Measurements from ENCODE around the gene TRIM71. TPM values are rescaled to one million over a fixed set of nuclear protein-coding genes. Genes with fewer than 3 reads are reported as not detected.
A peak's percentile ranks its signal among the peaks of the same experiment; 100 is the strongest.
"Not testable (repeated sequence)": the region's sequence is repeated elsewhere in the genome, so short reads cannot be mapped to it uniquely, and the experiment has no call there.

The TRIM71 gene
- total RNA-seq, result not detected

DNA sequence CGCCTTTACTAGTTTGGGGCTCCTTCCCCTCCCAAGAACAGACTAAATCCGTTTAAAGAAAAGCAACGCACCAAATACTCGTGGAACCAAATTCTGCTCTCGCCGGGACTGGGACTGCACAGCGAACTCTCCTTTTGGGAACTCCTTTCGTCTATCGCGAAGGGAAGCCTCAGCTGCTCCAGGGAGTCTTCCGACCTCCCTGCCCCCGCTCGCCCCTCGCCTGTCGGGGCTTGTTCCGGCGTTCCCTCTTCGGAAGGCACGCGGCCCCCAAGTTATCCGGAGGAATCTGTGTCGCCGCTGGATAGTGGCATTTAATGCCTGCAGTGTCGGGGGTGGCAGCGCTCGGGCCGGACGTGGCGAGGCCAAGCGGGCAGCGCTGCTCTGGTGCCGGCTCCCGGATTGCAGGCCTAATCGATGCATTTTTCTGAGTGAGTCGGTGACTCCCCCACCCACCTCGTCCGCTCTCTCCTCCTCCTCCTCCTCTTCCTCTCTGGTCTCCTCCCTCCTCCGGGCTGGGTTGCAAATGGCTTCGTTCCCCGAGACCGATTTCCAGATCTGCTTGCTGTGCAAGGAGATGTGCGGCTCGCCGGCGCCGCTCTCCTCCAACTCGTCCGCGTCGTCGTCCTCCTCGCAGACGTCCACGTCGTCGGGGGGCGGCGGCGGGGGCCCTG lies at the start of gene TRIM71:
Gene TRIM71 (plus strand): TSS at position 440 of the 671 bp plus-strand sequence. CDS start 84 bp downstream, at position 524.
- ATAC-seq, result peak; percentile 31
- H3K36me3 Mint-ChIP-seq (ENCODE audit: low read depth), result peaks cover 2% of the 10 kb centered on the region
- H3K27ac Mint-ChIP-seq, result no peak within 1 kb of the TSS
- no peaks in the 10 kb centered on the region for H3K9me3 Mint-ChIP-seq (ENCODE audit: insufficient read depth)
- H3K4me3 Mint-ChIP-seq, result peak within 1 kb of the TSS; percentile 64
- DNase-seq, result peak; percentile 24
- peaks cover 57% of the 10 kb centered on the region for H3K27me3 Mint-ChIP-seq (ENCODE audit: low read depth)
- ChIA-PET CTCF (no interaction called here), POLR2A (no interaction called here)
- peaks cover 28% of the 10 kb centered on the region for H3K4me1 Mint-ChIP-seq (ENCODE audit: low read depth)

GRCh38 chr3:32778389-32778788 lies 39.4 kb upstream of the TRIM71 start:
- Mint-ChIP-seq H3K9me3 (ENCODE audit: insufficient read depth) (no peaks in the 10 kb centered on the region), H3K27me3 (ENCODE audit: low read depth) (peaks cover 4% of the 10 kb centered on the region), H3K4me1 (ENCODE audit: low read depth) (peaks cover 8% of the 10 kb centered on the region), H3K27ac (no peak overlapping the region), H3K4me3 (no peak overlapping the region), H3K36me3 (ENCODE audit: low read depth) (peaks cover 8% of the 10 kb centered on the region)
- ATAC-seq, result no peak
- DNase-seq, result no peak
- ChIA-PET POLR2A (interaction anchor here (0.5 kb wide), 1 partner anchor 60 kb away, joined by 4 read pairs; no protein-coding TSS in a partner anchor), CTCF (interaction anchor here (0.9 kb wide), 1 partner anchor 20 kb away, joined by 3 read pairs; no protein-coding TSS in a partner anchor)

DNA sequence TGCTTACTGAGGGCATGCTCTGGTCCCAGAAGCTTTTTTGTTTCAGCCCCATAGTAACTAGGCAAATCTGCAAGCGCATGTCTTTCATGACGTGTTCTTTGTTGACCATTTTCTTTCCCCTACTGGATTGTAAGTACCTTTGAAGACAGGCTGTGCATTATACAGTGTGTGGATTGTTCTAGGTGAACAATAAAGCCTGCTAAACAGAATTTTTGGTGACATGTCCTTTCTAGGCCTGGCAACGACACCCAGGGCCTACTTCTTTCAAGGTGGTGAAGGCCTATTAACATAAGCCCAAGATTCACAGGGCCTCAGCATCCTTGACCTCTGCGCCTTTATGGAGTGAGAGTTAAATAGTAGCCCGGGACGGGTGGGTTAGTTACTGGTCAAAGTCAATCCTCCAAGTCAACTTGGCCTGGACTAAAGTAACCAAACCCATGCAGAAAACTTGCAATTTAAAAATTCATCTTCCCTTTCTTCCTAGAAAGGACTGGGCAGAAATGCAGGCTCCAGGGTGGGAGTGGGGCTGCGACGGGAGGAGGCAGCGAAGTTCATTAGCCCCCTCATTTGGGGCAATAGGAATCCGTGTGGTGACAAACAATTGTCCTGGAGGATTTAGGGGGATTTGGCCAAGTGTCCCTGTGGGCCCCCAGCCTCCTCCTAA lies 37.6 kb upstream of the TRIM71 start:
- H3K4me3 Mint-ChIP-seq, result peak overlapping the region; percentile 83
- no peak for ATAC-seq
- peaks cover 4% of the 10 kb centered on the region for H3K36me3 Mint-ChIP-seq (ENCODE audit: low read depth)
- ChIA-PET CTCF (interaction anchor here (0.6 to 3.2 kb wide), 9 partner anchors 7 to 351 kb away, joined by 3 to 16 read pairs (median 3); no protein-coding TSS in a partner anchor), POLR2A (no interaction called here)
- DNase-seq, result no peak
- peaks cover 8% of the 10 kb centered on the region for H3K4me1 Mint-ChIP-seq (ENCODE audit: low read depth)
- no peak overlapping the region for H3K27ac Mint-ChIP-seq
- peaks cover 4% of the 10 kb centered on the region for H3K27me3 Mint-ChIP-seq (ENCODE audit: low read depth)
- H3K9me3 Mint-ChIP-seq (ENCODE audit: insufficient read depth), result no peaks in the 10 kb centered on the region

DNA sequence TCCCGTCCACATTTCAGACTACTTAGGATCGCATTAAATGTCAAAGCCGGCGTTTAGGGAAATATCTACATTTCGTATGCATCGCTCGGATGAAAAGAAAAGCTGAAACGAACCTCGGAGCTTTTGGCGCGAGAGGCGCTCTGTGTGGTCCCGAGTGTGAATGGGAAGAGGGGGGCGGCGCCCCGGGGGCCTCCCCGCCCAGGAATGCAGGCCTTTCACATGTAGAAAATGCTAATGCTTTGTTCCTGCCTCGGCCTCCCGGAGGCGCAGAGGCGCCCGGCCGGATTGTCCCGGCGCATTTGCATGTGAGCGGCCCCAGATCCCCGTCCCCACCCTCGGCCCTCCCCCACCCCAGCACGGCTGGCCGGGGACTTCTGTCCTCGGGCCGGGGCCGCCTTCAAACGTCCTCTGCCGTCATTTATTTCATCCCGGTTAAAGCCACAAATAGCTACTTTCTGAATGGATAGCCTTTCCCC lies 37.0 kb upstream of the TRIM71 start:
- POLR2A ChIA-PET, result no interaction called here

GRCh38 chr3:32781211-32781968 lies 36.4 kb upstream of the TRIM71 start:
- peak overlapping the region; percentile 64 for H3K27ac Mint-ChIP-seq
- CTCF ChIA-PET, result interaction anchor here (0.6 to 3.2 kb wide), 9 partner anchors 8 to 350 kb away, joined by 3 to 16 read pairs (median 3); no protein-coding TSS in a partner anchor
- peaks cover 4% of the 10 kb centered on the region for H3K27me3 Mint-ChIP-seq (ENCODE audit: low read depth)

More for the DNA sequence above, 37.0 kb upstream of the TRIM71 start:
- DNase-seq (peak; percentile 23), ATAC-seq (peak; percentile 27)
- Mint-ChIP-seq H3K4me3 (peak overlapping the region; percentile 83), H3K4me1 (ENCODE audit: low read depth) (peaks cover 8% of the 10 kb centered on the region), H3K27ac (peak overlapping the region; percentile 64), H3K27me3 (ENCODE audit: low read depth) (peaks cover 4% of the 10 kb centered on the region), H3K36me3 (ENCODE audit: low read depth) (peaks cover 4% of the 10 kb centered on the region), H3K9me3 (ENCODE audit: insufficient read depth) (no peaks in the 10 kb centered on the region)
- CTCF ChIA-PET, result interaction anchor here (0.6 to 3.2 kb wide), 8 partner anchors 8 to 351 kb away, joined by 3 to 16 read pairs (median 3); no protein-coding TSS in a partner anchor

GRCh38 chr3:32781969-32782270 lies 35.9 kb upstream of the TRIM71 start:
- H3K9me3 Mint-ChIP-seq (ENCODE audit: insufficient read depth); ATAC-seq; POLR2A ChIA-PET; DNase-seq; H3K27me3 Mint-ChIP-seq (ENCODE audit: low read depth); H3K27ac Mint-ChIP-seq; H3K4me1 Mint-ChIP-seq (ENCODE audit: low read depth); H3K36me3 Mint-ChIP-seq (ENCODE audit: low read depth): not testable (repeated sequence)
- CTCF ChIA-PET, result interaction anchor here (1.1 to 3.2 kb wide), 2 partner anchors 12 to 29 kb away, joined by 3 to 16 read pairs; no protein-coding TSS in a partner anchor
- peak overlapping the region; percentile 15 for H3K4me3 Mint-ChIP-seq

More at GRCh38 chr3:32781211-32781968, 36.4 kb upstream of the TRIM71 start:
- Mint-ChIP-seq H3K4me1 (ENCODE audit: low read depth) (peaks cover 8% of the 10 kb centered on the region), H3K36me3 (ENCODE audit: low read depth) (peaks cover 2% of the 10 kb centered on the region), H3K4me3 (peak overlapping the region; percentile 83), H3K9me3 (ENCODE audit: insufficient read depth) (no peaks in the 10 kb centered on the region)
- DNase-seq (peak; percentile 79), ATAC-seq (peak; percentile 92)
- POLR2A ChIA-PET, result no interaction called here

DNA sequence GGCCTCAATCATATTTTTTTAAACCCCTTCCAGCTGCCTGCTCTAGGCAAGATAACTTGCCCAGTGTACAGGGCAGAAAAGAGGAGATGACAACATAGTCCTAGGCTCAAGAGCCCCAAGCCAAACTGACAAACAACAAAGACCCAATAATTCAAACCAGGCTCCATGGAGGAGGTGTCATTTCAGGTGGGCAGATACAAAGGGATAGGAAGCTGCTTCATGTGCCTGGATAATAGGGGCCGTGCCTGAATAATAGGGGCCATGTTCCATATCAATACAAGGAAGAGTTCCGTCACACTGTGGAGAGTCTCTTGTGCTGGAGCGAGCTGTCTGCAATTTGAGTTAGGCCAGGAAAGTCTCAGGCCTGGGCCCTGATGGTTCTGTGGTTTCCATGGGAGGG lies 35.4 kb upstream of the TRIM71 start:
- Mint-ChIP-seq H3K36me3 (ENCODE audit: low read depth) (no peaks in the 10 kb centered on the region), H3K4me1 (ENCODE audit: low read depth) (peaks cover 8% of the 10 kb centered on the region), H3K27ac (no peak overlapping the region), H3K27me3 (ENCODE audit: low read depth) (peaks cover 4% of the 10 kb centered on the region), H3K4me3 (no peak overlapping the region), H3K9me3 (ENCODE audit: insufficient read depth) (no peaks in the 10 kb centered on the region)
- no peak for ATAC-seq
- ChIA-PET CTCF (interaction anchor here (1.1 to 3.2 kb wide), 2 partner anchors 12 to 29 kb away, joined by 3 to 16 read pairs; no protein-coding TSS in a partner anchor), POLR2A (interaction anchor here (0.6 kb wide), 1 partner anchor 10 kb away, joined by 3 read pairs; no protein-coding TSS in a partner anchor)
- no peak for DNase-seq

GRCh38 chr3:32791833-32792232 lies 26.0 kb upstream of the TRIM71 start:
- H3K27ac Mint-ChIP-seq, result no peak overlapping the region
- no peak for DNase-seq
- POLR2A ChIA-PET, result no interaction called here
- CTCF ChIA-PET, result no interaction called here
- no peak overlapping the region for H3K4me3 Mint-ChIP-seq
- no peaks in the 10 kb centered on the region for H3K9me3 Mint-ChIP-seq (ENCODE audit: insufficient read depth)
- no peaks in the 10 kb centered on the region for H3K4me1 Mint-ChIP-seq (ENCODE audit: low read depth)
- no peaks in the 10 kb centered on the region for H3K36me3 Mint-ChIP-seq (ENCODE audit: low read depth)
- no peak for ATAC-seq
- peaks cover 2% of the 10 kb centered on the region for H3K27me3 Mint-ChIP-seq (ENCODE audit: low read depth)

- ATAC-seq (no peak), DNase-seq (no peak)
- no peak overlapping the region for H3K27ac Mint-ChIP-seq
- H3K4me1 Mint-ChIP-seq (ENCODE audit: low read depth), result no peaks in the 10 kb centered on the region
- no peak overlapping the region for H3K4me3 Mint-ChIP-seq
- ChIA-PET POLR2A (no interaction called here), CTCF (no interaction called here)
- no peaks in the 10 kb centered on the region for H3K36me3 Mint-ChIP-seq (ENCODE audit: low read depth)
- H3K27me3 Mint-ChIP-seq (ENCODE audit: low read depth), result peaks cover 3% of the 10 kb centered on the region
- no peaks in the 10 kb centered on the region for H3K9me3 Mint-ChIP-seq (ENCODE audit: insufficient read depth)
These were observed 23.1 kb upstream of the TRIM71 start for GRCh38 chr3:32794487-32795308.

GRCh38 chr3:32796384-32796950 lies 21.3 kb upstream of the TRIM71 start:
- POLR2A ChIA-PET; H3K4me1 Mint-ChIP-seq (ENCODE audit: low read depth); H3K9me3 Mint-ChIP-seq (ENCODE audit: insufficient read depth); CTCF ChIA-PET; DNase-seq; H3K27me3 Mint-ChIP-seq (ENCODE audit: low read depth); ATAC-seq; H3K36me3 Mint-ChIP-seq (ENCODE audit: low read depth); H3K27ac Mint-ChIP-seq; H3K4me3 Mint-ChIP-seq: not testable (repeated sequence)

- H3K9me3 Mint-ChIP-seq (ENCODE audit: insufficient read depth), result no peaks in the 10 kb centered on the region
- no peak overlapping the region for H3K27ac Mint-ChIP-seq
- ChIA-PET POLR2A (no interaction called here), CTCF (no interaction called here)
- no peaks in the 10 kb centered on the region for H3K4me1 Mint-ChIP-seq (ENCODE audit: low read depth)
- DNase-seq, result no peak
- H3K36me3 Mint-ChIP-seq (ENCODE audit: low read depth), result no peaks in the 10 kb centered on the region
- ATAC-seq, result no peak
- no peak overlapping the region for H3K4me3 Mint-ChIP-seq
- H3K27me3 Mint-ChIP-seq (ENCODE audit: low read depth), result peaks cover 8% of the 10 kb centered on the region
These were observed 20.0 kb upstream of the TRIM71 start for GRCh38 chr3:32797776-32798175.
